Measurements from ENCODE around the gene BIN2.

BIN2 gene

GRCh38 chr12:51323966-51324895 is at the start of gene BIN2:
TSS of gene BIN2 (minus strand) at chr12:51324174. CDS start at chr12:51324102, 72 bp downstream.
- DNase-seq, result peak; percentile 80

- peak; percentile 79 for DNase-seq
Observed at GRCh38 chr12:51373187-51373586, 49.2 kb upstream of the BIN2 start.

GRCh38 chr12:51372021-51372420 is 48.0 kb upstream of the BIN2 start:
- no peak for DNase-seq

- peak; percentile 39 for DNase-seq
Observed at GRCh38 chr12:51371295-51371953, 47.5 kb upstream of the BIN2 start.

- no peak for DNase-seq
Observed at GRCh38 chr12:51370667-51371066, 46.7 kb upstream of the BIN2 start.

- DNase-seq, result no peak
Observed at GRCh38 chr12:51369581-51369980, 45.6 kb upstream of the BIN2 start.

GRCh38 chr12:51368640-51369517 is 44.9 kb upstream of the BIN2 start:
- peak; percentile 96 for DNase-seq

GRCh38 chr12:51365276-51365675 is 41.3 kb upstream of the BIN2 start:
- DNase-seq, result no peak

GRCh38 chr12:51364001-51364400 is 40.0 kb upstream of the BIN2 start:
- DNase-seq, result no peak

- no peak for DNase-seq
Observed at GRCh38 chr12:51362747-51363342, 38.9 kb upstream of the BIN2 start.

- DNase-seq, result no peak
Observed at GRCh38 chr12:51362307-51362706, 38.3 kb upstream of the BIN2 start.

GRCh38 chr12:51361161-51362016 is 37.4 kb upstream of the BIN2 start:
- no peak for DNase-seq

GRCh38 chr12:51360315-51360714 is 36.3 kb upstream of the BIN2 start:
- DNase-seq, result no peak

- no peak for DNase-seq
Observed at GRCh38 chr12:51359851-51360250, 35.9 kb upstream of the BIN2 start.

- DNase-seq, result no peak
Observed at GRCh38 chr12:51358496-51358895, 34.5 kb upstream of the BIN2 start.

GRCh38 chr12:51357374-51358047 is 33.5 kb upstream of the BIN2 start:
- DNase-seq, result no peak

GRCh38 chr12:51351913-51352532 is 28.0 kb upstream of the BIN2 start:
- peak; percentile 35 for DNase-seq

GRCh38 chr12:51349026-51349425 is 25.1 kb upstream of the BIN2 start:
- no peak for DNase-seq

GRCh38 chr12:51348116-51348515 is 24.1 kb upstream of the BIN2 start:
- DNase-seq, result no peak

- no peak for DNase-seq
Observed at GRCh38 chr12:51346581-51346980, 22.6 kb upstream of the BIN2 start, which contains the start of gene CELA1. TSS of gene CELA1 (minus strand) at chr12:51346679. CDS start at chr12:51346638, 41 bp downstream.

All from MV-4-11 (cell line).